Femur (tissue), 1 donor: ENCODE data around the gene ABI3.
"Not testable (repeated sequence)": the region's sequence is repeated elsewhere in the genome, so short reads cannot be mapped to it uniquely, and the experiment has no call there.

Experiments
- DNase-seq: peaks from one replicate; pipeline ENCODE4 v3.0.0-alpha.2; 2017

Gene ABI3, protein sequence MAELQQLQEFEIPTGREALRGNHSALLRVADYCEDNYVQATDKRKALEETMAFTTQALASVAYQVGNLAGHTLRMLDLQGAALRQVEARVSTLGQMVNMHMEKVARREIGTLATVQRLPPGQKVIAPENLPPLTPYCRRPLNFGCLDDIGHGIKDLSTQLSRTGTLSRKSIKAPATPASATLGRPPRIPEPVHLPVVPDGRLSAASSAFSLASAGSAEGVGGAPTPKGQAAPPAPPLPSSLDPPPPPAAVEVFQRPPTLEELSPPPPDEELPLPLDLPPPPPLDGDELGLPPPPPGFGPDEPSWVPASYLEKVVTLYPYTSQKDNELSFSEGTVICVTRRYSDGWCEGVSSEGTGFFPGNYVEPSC

DNA sequence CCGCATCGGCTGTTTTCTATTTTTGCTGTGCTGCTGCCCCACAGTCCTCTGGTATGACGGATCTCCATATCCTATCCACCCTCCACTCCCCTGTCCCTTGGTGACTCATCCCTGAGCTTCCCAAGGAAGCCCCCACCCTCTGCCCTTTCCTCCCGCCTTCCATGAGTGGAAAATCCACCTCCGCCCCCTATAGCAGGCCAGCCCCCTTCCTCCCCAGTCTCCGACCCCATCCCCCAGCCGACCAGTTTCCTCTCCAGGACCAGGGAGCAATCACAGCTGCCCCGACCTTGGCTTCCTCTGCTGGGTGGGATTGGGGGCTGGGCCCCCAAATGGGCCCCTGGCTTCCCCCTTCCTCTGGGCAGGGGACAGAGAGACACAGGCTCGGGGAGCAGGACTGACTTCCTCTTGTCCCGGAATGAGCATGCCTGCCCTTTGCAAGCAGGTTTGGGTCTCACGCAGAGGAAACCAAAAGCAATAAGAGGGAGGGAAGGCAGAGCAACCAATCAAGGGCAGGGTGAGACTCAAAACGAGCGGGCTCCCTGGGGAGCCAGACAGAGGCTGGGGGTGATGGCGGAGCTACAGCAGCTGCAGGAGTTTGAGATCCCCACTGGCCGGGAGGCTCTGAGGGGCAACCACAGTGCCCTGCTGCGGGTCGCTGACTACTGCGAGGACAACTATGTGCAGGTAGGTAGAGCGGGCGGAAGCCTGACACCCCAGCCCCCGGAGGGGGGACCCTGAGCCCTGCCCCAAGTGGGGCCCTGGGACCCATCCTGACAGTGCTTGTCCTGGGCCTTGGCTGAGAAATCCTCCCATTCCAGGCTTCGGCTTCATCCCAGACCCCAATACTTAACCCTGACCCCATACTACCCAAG lies at the start of gene ABI3, which contains the start of gene GNGT2:
Gene ABI3, plus strand, starts transcription at position 550 of the 872 bp plus-strand sequence. Its CDS starts 18 bp downstream, at position 568.
Gene GNGT2, minus strand, starts transcription at position 417 of the 872 bp plus-strand sequence. CDS start 3,152 bp downstream, outside the sequence.
- DNase-seq: peak; percentile 64

- DNase-seq: no peak
Measured at GRCh38 chr17:49162866-49163265, 47.6 kb upstream of the ABI3 start.

- DNase-seq: no peak
Measured at GRCh38 chr17:49165143-49165542, 45.4 kb upstream of the ABI3 start.

DNA sequence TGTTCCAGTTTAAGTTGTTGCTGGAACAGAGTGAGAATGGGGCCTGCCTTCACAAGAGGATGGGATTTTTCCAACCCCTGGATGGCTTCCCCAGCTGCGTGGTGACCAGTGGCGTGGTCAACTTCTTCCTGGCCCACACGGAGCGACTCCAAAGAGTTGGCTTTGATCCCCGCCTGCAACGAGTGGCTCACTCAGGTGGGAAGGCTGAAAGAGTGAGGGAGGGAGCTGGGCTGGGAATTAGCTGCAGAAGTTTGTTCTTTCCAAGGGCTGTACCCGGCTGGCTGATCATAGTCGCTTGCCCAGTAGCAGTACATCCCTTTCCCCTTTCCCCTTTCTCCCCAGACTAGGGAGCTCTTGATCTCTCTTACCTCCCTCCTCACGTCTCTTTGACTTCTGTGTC lies 41.8 kb upstream of the ABI3 start:
- no peak for DNase-seq

DNA sequence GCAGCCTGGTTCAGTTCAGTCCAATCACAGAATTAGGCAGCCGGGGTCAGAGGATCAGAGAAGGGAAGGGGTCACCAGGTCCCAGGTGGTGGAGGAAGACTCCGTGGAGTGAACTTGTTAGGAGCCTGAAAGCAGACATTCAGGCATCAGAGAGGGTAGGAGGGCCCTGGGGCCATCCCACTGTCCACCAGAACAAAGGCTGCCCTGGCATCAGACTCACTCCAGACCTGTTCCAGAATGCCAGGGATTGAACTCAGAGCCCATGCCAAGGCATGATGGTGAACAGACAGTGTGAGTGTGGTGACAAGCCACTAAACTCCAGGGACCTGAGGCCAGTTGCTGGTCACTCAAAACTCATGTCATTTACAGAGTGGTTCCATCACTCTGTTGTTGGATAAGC lies 40.3 kb upstream of the ABI3 start:
- no peak for DNase-seq

- not testable (repeated sequence) for DNase-seq
Measured at GRCh38 chr17:49170711-49171110, 39.8 kb upstream of the ABI3 start.

DNA sequence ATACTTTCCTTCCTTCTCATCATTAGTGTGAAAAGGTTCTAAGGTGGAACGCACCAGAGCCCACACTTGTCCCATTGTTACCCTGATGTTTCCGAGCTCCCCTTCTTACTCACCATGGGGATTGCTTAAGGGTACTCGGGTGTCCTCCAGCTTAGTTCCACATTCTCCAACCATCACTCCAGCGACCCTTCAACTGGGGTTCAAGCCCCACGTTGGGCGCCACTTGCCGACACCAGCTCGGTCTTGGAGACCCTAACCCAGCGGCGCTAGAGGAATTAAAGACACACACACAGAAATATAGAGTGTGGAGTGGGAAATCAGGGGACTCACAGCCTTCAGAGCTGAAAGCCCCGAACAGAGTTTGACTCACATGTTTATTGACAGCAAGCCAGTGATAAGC lies 34.5 kb upstream of the ABI3 start:
- not testable (repeated sequence) for DNase-seq

GRCh38 chr17:49180303-49180702 lies 30.2 kb upstream of the ABI3 start:
- peak; percentile 57 for DNase-seq

GRCh38 chr17:49180998-49181635 lies 29.4 kb upstream of the ABI3 start:
- no peak for DNase-seq

DNA sequence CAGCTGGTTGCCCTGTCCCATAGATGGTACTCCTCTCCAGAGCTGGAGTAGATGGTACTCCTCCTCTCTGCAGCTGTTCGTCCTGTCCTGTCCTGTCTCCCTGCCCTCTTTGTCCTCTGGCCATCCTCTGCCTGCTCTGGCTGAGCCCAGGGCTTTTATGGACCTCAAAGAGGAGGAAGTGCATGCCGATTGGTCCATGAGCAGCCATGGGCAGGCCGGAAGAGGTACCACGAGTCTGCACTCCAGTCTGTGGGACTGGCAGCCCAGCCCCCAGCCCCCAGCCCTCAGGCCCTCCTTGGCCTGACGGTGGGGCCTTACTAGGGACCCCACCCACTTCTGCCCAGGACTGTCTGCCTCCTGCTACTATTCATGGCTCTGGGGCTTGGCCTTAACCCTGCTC lies 27.2 kb upstream of the ABI3 start:
- no peak for DNase-seq

DNA sequence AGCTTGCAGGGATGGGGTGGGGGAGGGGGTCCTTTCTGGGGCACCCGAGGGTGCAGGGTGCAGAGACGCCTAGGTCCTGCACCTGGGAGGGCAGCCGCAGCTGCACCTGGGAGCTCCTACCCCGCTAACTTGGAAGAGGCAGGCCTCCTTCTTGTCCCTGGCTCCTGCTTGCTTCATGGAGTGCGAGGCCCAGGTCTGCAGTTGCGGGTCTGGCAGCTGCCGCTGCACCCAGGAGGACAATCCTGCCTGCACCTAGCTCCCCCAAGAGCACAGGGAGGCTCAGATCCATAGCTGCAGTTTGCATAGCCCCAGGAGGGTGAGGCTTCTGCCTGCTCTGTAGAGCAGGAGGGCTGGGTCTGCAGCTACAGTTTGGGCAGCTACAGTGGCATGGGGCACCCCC lies 26.7 kb upstream of the ABI3 start:
- no peak for DNase-seq

DNA sequence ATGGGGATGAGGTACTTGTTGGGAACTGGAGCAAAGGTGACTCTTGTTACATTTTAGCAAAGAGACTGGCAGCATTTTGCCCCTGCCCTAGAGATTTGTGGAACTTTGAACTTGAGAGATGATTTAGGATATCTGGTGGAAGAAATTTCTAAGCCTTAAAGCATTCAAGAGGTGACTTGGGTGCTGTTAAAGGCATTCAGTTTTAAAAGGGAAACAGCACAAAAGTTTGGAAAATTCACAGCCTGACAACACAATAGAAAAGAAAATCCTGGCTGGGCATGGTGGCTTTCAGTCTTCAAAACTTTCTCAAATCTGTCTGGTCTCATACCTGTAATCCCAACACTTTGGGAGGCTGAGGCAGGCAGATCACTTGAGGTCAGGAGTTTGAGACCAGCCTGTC lies 26.0 kb upstream of the ABI3 start:
- not testable (repeated sequence) for DNase-seq

GRCh38 chr17:49185381-49185780 lies 25.1 kb upstream of the ABI3 start:
- DNase-seq: not testable (repeated sequence)

DNA sequence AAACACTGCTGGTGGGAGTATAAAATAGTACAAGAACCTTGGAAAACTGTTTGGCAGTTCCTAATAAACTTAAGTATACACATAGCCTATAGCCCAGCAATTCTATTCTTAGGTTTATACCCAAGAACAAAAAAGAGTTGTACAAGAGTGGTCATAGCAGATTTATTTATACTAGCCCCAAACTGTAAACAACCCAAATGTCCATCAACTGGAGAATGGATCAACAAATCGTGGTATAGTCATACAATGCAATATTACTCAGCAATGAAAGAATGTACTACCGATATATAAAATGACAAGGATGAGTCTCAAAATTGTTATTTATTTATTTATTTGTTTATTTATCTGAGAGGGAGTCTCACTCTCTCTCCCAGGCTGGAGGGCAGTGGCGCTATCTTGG lies 23.2 kb upstream of the ABI3 start:
- no peak for DNase-seq

DNA sequence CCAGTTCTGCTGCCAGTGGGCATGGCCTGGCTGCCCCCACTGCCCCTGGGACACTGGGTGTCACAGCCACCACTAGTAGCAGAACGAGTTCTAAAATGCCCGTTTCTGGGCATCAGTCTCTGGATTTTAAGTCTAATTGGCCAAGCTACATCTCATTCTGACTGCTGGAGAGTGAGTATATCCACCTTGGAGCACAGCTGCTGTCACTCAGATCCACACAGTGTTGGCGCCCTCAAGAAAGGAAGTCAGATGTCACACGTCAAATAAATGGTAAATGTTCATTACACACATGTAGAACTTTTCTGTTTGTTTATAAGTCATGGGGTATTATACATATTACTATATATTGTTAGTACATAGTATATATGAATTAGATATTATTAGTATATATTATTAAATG lies 19.6 kb upstream of the ABI3 start:
- no peak for DNase-seq

DNA sequence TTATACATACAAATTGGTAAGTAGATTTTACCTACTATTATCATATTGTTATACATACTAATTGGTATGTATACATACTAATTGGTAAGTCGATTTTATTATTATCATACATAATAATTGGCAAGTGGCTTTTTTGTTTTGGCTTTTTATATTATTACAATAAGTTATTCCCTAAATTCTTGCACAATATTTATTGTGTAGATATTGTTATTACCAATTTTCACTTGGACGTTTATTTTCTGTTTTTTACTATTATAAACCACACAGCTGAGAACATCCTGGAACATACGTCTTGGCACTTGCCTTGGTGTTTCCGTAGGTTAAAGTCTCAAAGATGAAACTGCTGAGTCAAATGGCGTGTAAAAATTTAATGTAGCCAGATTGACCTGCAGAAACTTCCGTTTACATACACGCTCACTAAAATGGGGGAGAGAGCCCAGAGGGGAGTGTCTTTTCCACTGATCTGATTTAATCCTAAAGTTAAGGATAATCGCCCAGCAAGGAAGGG lies 19.0 kb upstream of the ABI3 start:
- DNase-seq: peak; percentile 29

GRCh38 chr17:49191917-49192741 lies 18.4 kb upstream of the ABI3 start:
- peak; percentile 97 for DNase-seq

DNA sequence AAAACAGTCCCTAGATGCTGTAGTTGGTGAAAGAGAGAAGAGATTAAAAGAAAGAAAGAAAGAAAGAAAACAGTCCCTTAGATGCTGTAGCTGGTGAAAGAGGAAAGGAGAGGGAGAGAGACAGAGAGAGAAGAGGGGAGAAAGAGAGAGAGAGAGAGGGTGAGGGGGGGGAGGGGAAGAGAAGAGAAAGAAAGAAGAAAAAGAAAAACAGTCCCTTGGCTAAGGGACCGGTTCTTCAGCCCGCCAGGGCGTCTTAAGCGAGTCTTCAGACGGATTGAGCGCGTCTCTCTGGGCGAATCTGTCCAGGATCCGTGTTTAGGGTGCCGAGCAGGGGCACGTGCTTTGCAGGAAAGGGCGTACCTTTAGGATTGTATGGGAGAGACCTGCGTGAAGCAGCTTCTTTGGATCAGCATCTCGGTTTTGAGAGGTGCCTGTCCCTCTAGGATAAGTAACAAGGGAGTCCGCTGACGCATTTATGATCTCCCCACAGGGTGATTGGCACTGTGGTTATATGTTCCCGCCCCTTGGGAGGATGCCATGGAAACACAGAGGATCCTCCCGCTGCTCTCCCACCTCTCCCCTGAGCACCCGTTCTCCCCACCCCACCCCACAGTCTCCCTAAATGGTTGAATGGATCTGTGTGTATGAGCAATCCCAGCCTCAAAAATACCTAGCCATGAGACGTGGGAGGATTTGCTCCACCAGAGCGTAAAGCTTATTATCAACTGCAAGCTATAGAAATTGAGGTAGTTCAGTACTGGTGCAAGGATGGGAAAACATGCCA lies 16.8 kb upstream of the ABI3 start:
- peak; percentile 64 for DNase-seq

DNA sequence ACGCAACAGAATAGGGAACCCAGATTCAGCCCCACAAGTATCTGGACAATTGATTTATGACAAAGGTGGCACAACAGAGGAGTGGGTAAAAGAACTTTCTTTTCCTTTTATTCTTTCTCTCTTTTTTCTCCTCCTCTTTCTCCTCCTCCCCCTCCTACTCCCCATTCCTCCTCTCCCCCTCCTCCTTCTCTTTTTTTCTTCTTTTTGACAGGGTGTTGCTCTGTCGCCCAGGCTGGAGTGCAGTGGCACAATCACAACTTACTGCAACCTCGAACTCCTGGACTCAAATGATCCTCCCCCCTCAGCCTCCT lies 16.3 kb upstream of the ABI3 start:
- DNase-seq: no peak

GRCh38 chr17:49195751-49196150 lies 14.8 kb upstream of the ABI3 start:
- DNase-seq: no peak

GRCh38 chr17:49196520-49196919 lies 14.0 kb upstream of the ABI3 start:
- DNase-seq: no peak
